Measurements from ENCODE around the gene FADS3.

GRCh38 chr11:61911128-61911700, 19.9 kb upstream of the FADS3 start:
- TF ChIP-seq, protein P1, sequence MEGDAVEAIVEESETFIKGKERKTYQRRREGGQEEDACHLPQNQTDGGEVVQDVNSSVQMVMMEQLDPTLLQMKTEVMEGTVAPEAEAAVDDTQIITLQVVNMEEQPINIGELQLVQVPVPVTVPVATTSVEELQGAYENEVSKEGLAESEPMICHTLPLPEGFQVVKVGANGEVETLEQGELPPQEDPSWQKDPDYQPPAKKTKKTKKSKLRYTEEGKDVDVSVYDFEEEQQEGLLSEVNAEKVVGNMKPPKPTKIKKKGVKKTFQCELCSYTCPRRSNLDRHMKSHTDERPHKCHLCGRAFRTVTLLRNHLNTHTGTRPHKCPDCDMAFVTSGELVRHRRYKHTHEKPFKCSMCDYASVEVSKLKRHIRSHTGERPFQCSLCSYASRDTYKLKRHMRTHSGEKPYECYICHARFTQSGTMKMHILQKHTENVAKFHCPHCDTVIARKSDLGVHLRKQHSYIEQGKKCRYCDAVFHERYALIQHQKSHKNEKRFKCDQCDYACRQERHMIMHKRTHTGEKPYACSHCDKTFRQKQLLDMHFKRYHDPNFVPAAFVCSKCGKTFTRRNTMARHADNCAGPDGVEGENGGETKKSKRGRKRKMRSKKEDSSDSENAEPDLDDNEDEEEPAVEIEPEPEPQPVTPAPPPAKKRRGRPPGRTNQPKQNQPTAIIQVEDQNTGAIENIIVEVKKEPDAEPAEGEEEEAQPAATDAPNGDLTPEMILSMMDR (IDR thresholded peaks at IDR 0.05): no peak
- no peak for TF ChIP-seq EP300 (IDR thresholded peaks at IDR 0.05; ENCODE audit: low read depth)
